ENCODE results near the gene FTO. TPM values are rescaled to one million over a fixed set of nuclear protein-coding genes. Genes with fewer than 3 reads are reported as not detected.

The FTO gene
- polyA plus RNA-seq, 1 donor from 2014 or later: 80.1 TPM

DNA sequence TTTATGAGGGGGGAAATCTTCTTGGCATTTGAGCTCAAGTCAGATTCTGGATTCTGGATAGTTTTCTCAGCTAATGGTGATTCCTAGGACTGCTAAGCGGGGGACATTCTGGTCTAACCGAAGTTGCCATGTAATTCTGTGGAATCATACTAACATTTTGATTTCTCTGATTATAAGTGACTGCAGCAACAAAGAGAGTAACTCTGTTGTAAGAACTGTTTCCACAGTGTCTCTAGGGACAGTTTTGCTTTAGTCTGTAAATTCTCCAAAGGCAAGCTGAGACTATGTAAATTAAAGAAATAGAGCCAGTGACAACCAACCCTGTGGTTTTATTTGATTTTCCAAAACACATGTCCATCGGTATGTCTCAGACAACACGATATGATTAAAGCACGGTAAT is 296.4 kb downstream of the FTO start:
- Histone ChIP-seq H3K9ac (ENCODE audit: low read length) (no peak overlapping the region), H3K4me3 (ENCODE audit: low read length) (no peak overlapping the region), H3K9me3 (ENCODE audit: low read length) (no peaks in the 10 kb centered on the region), H3K27ac (ENCODE audit: low read length) (no peak overlapping the region), H3K36me3 (ENCODE audit: insufficient read depth, low read length) (no peaks in the 10 kb centered on the region), H4K20me1 (ENCODE audit: insufficient read depth) (no peaks in the 10 kb centered on the region), H3K4me2 (ENCODE audit: low read length) (no peak overlapping the region), H3K9me2 (ENCODE audit: insufficient read depth, low read length) (no peaks in the 10 kb centered on the region), H2AFZ (ENCODE audit: low read depth, low read length) (no peak overlapping the region), H3F3A (ENCODE audit: insufficient read depth, low read length, poor library complexity, severe bottlenecking) (no peaks in the 10 kb centered on the region), H3K79me2 (replicated peaks; ENCODE audit: insufficient read depth, low read length) (no peaks in the 10 kb centered on the region), H3K27me3 (ENCODE audit: insufficient read depth, low read depth, low read length) (no peaks in the 10 kb centered on the region)
- no peak for TF ChIP-seq TAF1 (IDR thresholded peaks at IDR 0.05; ENCODE audit: low read depth)
- no peak for TF ChIP-seq POLR2AphosphoS5 (IDR thresholded peaks at IDR 0.05)
- TF ChIP-seq SMC3 (conservative IDR thresholded peaks at IDR 0.05; ENCODE audit: poor library complexity): no peak
- TF ChIP-seq EZH2 (IDR thresholded peaks at IDR 0.05; ENCODE audit: borderline replicate concordance, insufficient read depth, low read length, poor library complexity, severe bottlenecking): no peak
- no peak for TF ChIP-seq RAD21 (conservative IDR thresholded peaks at IDR 0.05)
- TF ChIP-seq, protein P1, sequence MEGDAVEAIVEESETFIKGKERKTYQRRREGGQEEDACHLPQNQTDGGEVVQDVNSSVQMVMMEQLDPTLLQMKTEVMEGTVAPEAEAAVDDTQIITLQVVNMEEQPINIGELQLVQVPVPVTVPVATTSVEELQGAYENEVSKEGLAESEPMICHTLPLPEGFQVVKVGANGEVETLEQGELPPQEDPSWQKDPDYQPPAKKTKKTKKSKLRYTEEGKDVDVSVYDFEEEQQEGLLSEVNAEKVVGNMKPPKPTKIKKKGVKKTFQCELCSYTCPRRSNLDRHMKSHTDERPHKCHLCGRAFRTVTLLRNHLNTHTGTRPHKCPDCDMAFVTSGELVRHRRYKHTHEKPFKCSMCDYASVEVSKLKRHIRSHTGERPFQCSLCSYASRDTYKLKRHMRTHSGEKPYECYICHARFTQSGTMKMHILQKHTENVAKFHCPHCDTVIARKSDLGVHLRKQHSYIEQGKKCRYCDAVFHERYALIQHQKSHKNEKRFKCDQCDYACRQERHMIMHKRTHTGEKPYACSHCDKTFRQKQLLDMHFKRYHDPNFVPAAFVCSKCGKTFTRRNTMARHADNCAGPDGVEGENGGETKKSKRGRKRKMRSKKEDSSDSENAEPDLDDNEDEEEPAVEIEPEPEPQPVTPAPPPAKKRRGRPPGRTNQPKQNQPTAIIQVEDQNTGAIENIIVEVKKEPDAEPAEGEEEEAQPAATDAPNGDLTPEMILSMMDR (IDR thresholded peaks at IDR 0.05; ENCODE audit: poor library complexity, severe bottlenecking): no peak
- no peak for TF ChIP-seq EP300 (conservative IDR thresholded peaks at IDR 0.05; ENCODE audit: poor library complexity, severe bottlenecking)
- no peak for TF ChIP-seq MXI1 (conservative IDR thresholded peaks at IDR 0.05; ENCODE audit: poor library complexity, severe bottlenecking)
- TF ChIP-seq REST (IDR thresholded peaks at IDR 0.05; ENCODE audit: borderline replicate concordance): no peak

DNA sequence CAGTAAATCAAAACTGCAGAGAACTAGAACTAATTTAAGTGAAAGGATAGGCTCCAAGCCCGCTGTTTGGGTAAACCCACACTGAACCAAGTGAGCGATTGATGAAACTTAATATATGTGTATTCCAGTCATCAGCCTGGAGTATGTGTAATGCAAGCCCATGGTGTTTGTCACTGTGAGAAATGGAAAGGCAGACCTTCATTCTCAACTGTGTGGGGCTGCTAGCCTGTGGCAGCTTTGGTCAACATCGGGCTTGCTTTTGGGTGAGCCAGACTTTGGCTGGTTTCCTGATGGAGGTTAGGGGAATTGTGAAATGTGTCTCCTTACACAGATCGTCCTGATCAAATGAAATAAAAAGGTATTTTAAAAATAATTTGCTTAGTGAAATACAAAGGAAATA is 302.7 kb downstream of the FTO start:
- H4K20me1 ChIP-seq (ENCODE audit: insufficient read depth): no peaks in the 10 kb centered on the region
- no peaks in the 10 kb centered on the region for H3K27me3 ChIP-seq (ENCODE audit: insufficient read depth, low read depth, low read length)
- no peak overlapping the region for H3K4me3 ChIP-seq (ENCODE audit: low read length)
- no peaks in the 10 kb centered on the region for H3K9me3 ChIP-seq (ENCODE audit: low read length)
- H2AFZ ChIP-seq (ENCODE audit: low read depth, low read length): no peak overlapping the region
- no peak overlapping the region for H3K9ac ChIP-seq (ENCODE audit: low read length)
- H3K27ac ChIP-seq (ENCODE audit: low read length): no peak overlapping the region
- TF ChIP-seq POLR2AphosphoS5 (IDR thresholded peaks at IDR 0.05) (no peak), TAF1 (IDR thresholded peaks at IDR 0.05; ENCODE audit: low read depth) (no peak), MXI1 (conservative IDR thresholded peaks at IDR 0.05; ENCODE audit: poor library complexity, severe bottlenecking) (no peak), REST (IDR thresholded peaks at IDR 0.05; ENCODE audit: borderline replicate concordance) (no peak), SMC3 (conservative IDR thresholded peaks at IDR 0.05; ENCODE audit: poor library complexity) (no peak), EP300 (conservative IDR thresholded peaks at IDR 0.05; ENCODE audit: poor library complexity, severe bottlenecking) (no peak), EZH2 (IDR thresholded peaks at IDR 0.05; ENCODE audit: borderline replicate concordance, insufficient read depth, low read length, poor library complexity, severe bottlenecking) (no peak)
- TF ChIP-seq, protein P1 (IDR thresholded peaks at IDR 0.05; ENCODE audit: poor library complexity, severe bottlenecking): no peak
- H3F3A ChIP-seq (ENCODE audit: insufficient read depth, low read length, poor library complexity, severe bottlenecking): no peaks in the 10 kb centered on the region
- no peaks in the 10 kb centered on the region for H3K36me3 ChIP-seq (ENCODE audit: insufficient read depth, low read length)
- H3K79me2 ChIP-seq (replicated peaks; ENCODE audit: insufficient read depth, low read length): no peaks in the 10 kb centered on the region
- H3K9me2 ChIP-seq (ENCODE audit: insufficient read depth, low read length): no peaks in the 10 kb centered on the region
- no peak overlapping the region for H3K4me2 ChIP-seq (ENCODE audit: low read length)

Data from neural cell (in vitro differentiated cells).